HEK293 (cell line): ENCODE data around the gene GALNT16.

Experiments
- SP3 ChIP-seq: fragments of 450-650 bp; formaldehyde crosslinking; IDR thresholded peaks from 2 replicates; pipeline ENCODE4 v1.5.1; 2016; ENCODE audit warnings: missing biosample characterization, missing genetic modification characterization
- ZBTB8A ChIP-seq: fragments of 450-650 bp; formaldehyde crosslinking; IDR thresholded peaks from 2 replicates; pipeline ENCODE4 v1.5.1; 2016; ENCODE audit warnings: missing biosample characterization, missing genetic modification characterization
- ZNF621 ChIP-seq: fragments of 450-650 bp; formaldehyde crosslinking; IDR thresholded peaks from 2 replicates; pipeline ENCODE4 v1.5.1; 2017; ENCODE audit warnings: missing biosample characterization, missing genetic modification characterization

DNA sequence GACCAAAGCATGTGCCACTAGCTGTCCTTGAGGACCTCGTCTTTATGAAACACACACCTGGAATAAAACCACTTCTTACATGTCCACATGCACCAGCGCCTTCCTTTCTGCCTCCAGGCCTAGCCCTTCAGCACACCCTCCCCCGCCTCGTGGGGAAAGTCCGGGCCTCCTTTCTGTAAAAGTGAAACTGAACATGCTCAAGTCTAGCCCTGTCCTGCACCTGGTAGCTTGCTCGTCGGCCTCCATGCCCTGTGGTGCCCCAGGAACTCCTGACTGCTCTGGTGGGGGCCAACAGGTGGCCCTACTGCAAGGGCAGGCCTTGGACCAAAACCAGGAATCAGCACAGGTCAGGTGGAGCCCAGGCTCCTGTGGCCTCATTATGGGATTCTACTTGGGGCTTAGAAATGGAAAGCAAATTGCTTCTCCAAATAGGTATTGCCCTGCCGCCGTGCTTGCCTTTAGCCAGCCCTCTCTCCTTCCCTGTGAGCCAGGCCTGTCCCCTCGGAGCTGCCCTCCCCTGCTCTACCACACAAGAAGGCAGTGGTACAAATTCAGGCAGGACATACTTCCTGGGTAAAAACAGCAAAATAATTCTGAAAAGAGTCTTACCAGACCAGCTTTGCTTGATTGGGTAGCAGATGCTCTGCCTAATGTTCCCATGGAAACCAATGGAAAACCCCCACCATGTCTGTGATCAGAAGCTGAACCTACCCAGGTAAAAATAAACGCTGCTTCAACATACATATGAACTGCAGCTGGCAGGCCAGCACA lies 94.6 kb downstream of the GALNT16 start:
- TF ChIP-seq SP3 = no peak
- TF ChIP-seq ZNF621 = no peak
- no peak for TF ChIP-seq ZBTB8A
